ENCODE data around the gene UBAC1.
A peak's percentile ranks its signal among the peaks of the same experiment; 100 is the strongest.

The UBAC1 gene

DNA sequence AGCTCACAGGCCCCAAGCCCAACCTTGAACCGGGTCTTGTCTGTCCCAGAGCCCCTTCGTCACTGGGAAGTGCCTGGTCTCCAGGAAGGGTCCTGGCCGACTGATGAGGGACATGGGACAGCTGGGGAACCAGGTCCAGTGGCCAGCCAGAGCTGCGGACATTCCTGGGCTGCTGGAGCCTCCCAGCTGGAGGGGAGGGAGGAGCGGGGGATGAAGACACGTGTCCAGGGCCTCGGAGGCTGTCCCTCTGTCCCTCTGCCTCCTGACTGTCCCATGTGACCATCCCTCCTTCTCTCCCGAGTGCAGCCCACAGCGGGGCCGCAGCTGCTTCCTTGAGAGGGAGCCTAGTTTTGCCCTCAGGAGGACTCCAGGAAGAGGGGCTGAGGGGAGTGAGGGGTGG, 41.7 kb upstream of the UBAC1 start:
- peak overlapping the region; percentile 64 to 97 for H2BK12ac ChIP-seq (ENCODE audit: low read length in 2 of 2)
- no peak overlapping the region for H2AK5ac ChIP-seq (ENCODE audit: low read length, severe bottlenecking)
- H3K9me3 ChIP-seq (ENCODE audit: control insufficient read depth, low read length) = no peaks in the 10 kb centered on the region
- no peak overlapping the region for H3K4me3 ChIP-seq (ENCODE audit: insufficient read depth in 1 of 2, low read depth in 1 of 2, low read length in 2 of 2)
- peak overlapping the region; percentile 96 for H4K91ac ChIP-seq (ENCODE audit: low read length)
- no peaks in the 10 kb centered on the region for H3K27me3 ChIP-seq (ENCODE audit: control insufficient read depth in 1 of 2, insufficient read depth in 1 of 2, low read length in 2 of 2)
- no peak overlapping the region for H3K14ac ChIP-seq (ENCODE audit: low read length in 2 of 2)
- no peak overlapping the region for H2BK5ac ChIP-seq (ENCODE audit: low read depth, low read length, poor library complexity, severe bottlenecking)
- peak overlapping the region; percentile 37 for H2BK15ac ChIP-seq (ENCODE audit: low read depth, poor library complexity, severe bottlenecking)
- no peak overlapping the region for H3K9ac ChIP-seq (ENCODE audit: low read length)
- H4K8ac ChIP-seq (ENCODE audit: low read length) = peak overlapping the region; percentile 83
- no peak overlapping the region for H3K4me2 ChIP-seq (ENCODE audit: low read length, poor library complexity, severe bottlenecking)
- H3K23ac ChIP-seq (ENCODE audit: low read length in 2 of 2) = no peak overlapping the region
- H3K27ac ChIP-seq (ENCODE audit: low read length, poor library complexity, severe bottlenecking) = no peak overlapping the region
- H3K79me1 ChIP-seq (replicated peaks; ENCODE audit: low read length, poor library complexity, severe bottlenecking) = peaks cover 9% of the 10 kb centered on the region
- no peak overlapping the region for H2AFZ ChIP-seq (ENCODE audit: low read depth, low read length)
- H3K18ac ChIP-seq (ENCODE audit: low read depth in 1 of 2, low read length in 2 of 2) = peak overlapping the region; percentile 76 to 79
- peaks cover 0 to 32% of the 10 kb centered on the region in 2 experiments for H3K36me3 ChIP-seq (ENCODE audit: control insufficient read depth in 1 of 2, insufficient read depth in 2 of 2, low read depth in 1 of 2, low read length in 2 of 2)
- peak; percentile 66 for DNase-seq
- 46% methylated on average over 9 of the region's 10 CpGs for WGBS
- H3K4ac ChIP-seq (ENCODE audit: low read depth in 1 of 2, low read length in 2 of 2) = peak overlapping the region in 1 of 2 experiments; percentile 73
- H3K4me1 ChIP-seq (ENCODE audit: control insufficient read depth, insufficient read depth, low read depth, low read length) = peaks cover 30% of the 10 kb centered on the region
- peak overlapping the region; percentile 66 for H2BK120ac ChIP-seq (ENCODE audit: low read depth, low read length)

DNA sequence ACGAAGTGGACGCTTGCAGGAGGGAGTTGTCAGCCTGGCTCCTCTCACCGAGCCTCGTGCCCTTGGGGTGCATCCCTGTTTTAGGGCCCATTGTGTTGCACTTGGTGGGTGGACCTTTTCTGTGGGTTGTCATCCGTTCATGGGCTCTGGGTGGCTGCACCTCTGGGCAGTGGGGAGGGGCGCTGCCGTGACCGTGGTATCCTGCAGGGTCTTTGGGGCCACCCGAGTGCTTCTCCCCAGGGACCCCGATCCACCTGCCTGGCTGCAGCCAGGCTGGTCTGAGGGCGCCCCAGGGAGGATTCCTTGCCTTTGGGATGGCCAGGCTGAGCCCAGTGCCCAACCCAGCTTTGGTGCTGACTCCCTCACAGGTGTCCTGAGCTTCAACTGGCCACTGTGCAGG, 41.0 kb upstream of the UBAC1 start:
- H2BK15ac ChIP-seq (ENCODE audit: low read depth, poor library complexity, severe bottlenecking) = peak overlapping the region; percentile 23
- DNase-seq = no peak
- H2BK120ac ChIP-seq (ENCODE audit: low read depth, low read length) = no peak overlapping the region
- H3K18ac ChIP-seq (ENCODE audit: low read depth in 1 of 2, low read length in 2 of 2) = peak overlapping the region; percentile 18 to 79
- no peak overlapping the region for H2AFZ ChIP-seq (ENCODE audit: low read depth, low read length)
- H3K4me1 ChIP-seq (ENCODE audit: control insufficient read depth, insufficient read depth, low read depth, low read length) = peaks cover 25% of the 10 kb centered on the region
- H3K27me3 ChIP-seq (ENCODE audit: control insufficient read depth in 1 of 2, insufficient read depth in 1 of 2, low read length in 2 of 2) = no peaks in the 10 kb centered on the region
- no peak overlapping the region for H3K4me2 ChIP-seq (ENCODE audit: low read length, poor library complexity, severe bottlenecking)
- H3K36me3 ChIP-seq (ENCODE audit: control insufficient read depth in 1 of 2, insufficient read depth in 2 of 2, low read depth in 1 of 2, low read length in 2 of 2) = peaks cover 0 to 26% of the 10 kb centered on the region in 2 experiments
- H4K91ac ChIP-seq (ENCODE audit: low read length) = peak overlapping the region; percentile 96
- no peak overlapping the region for H3K4me3 ChIP-seq (ENCODE audit: insufficient read depth in 1 of 2, low read depth in 1 of 2, low read length in 2 of 2)
- H3K23ac ChIP-seq (ENCODE audit: low read length in 2 of 2) = no peak overlapping the region
- peak overlapping the region; percentile 11 to 64 for H2BK12ac ChIP-seq (ENCODE audit: low read length in 2 of 2)
- no peak overlapping the region for H3K9ac ChIP-seq (ENCODE audit: low read length)
- H4K8ac ChIP-seq (ENCODE audit: low read length) = peak overlapping the region; percentile 67
- 93% methylated on average over 11 of the region's 11 CpGs for WGBS
- H3K9me3 ChIP-seq (ENCODE audit: control insufficient read depth, low read length) = no peaks in the 10 kb centered on the region
- H3K27ac ChIP-seq (ENCODE audit: low read length, poor library complexity, severe bottlenecking) = no peak overlapping the region
- H2AK5ac ChIP-seq (ENCODE audit: low read length, severe bottlenecking) = no peak overlapping the region
- peak overlapping the region; percentile 32 to 73 for H3K4ac ChIP-seq (ENCODE audit: low read depth in 1 of 2, low read length in 2 of 2)
- H2BK5ac ChIP-seq (ENCODE audit: low read depth, low read length, poor library complexity, severe bottlenecking) = no peak overlapping the region
- H3K14ac ChIP-seq (ENCODE audit: low read length in 2 of 2) = peak overlapping the region in 1 of 2 experiments; percentile 41
- peaks cover 9% of the 10 kb centered on the region for H3K79me1 ChIP-seq (replicated peaks; ENCODE audit: low read length, poor library complexity, severe bottlenecking)

DNA sequence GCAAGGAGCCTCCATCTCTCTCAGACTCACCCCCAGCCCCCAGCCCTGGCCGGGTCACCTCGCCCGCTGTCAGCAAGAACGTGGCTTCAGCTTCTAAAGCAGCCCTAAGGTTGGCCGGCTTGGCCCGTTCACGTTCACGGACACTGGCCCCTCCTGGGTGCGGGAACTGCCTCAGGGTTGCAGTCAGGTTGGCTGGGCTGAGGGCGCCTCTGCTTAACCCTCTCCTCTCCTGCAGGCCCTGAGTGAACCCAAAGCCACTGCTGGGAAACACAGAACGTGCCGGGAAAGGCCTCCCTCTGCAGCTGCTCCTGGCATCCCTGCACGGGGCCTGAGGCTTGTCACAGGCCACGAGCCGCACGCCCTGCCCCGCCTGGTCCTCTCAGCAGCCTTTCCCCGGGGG, 40.1 kb upstream of the UBAC1 start:
- Histone ChIP-seq H2BK12ac (ENCODE audit: low read length in 2 of 2) (peak overlapping the region in 1 of 2 experiments; percentile 88), H2AK5ac (ENCODE audit: low read length, severe bottlenecking) (no peak overlapping the region), H3K14ac (ENCODE audit: low read length in 2 of 2) (peak overlapping the region in 1 of 2 experiments; percentile 85), H3K9ac (ENCODE audit: low read length) (no peak overlapping the region), H3K36me3 (ENCODE audit: control insufficient read depth in 1 of 2, insufficient read depth in 2 of 2, low read depth in 1 of 2, low read length in 2 of 2) (peaks cover 0 to 23% of the 10 kb centered on the region in 2 experiments), H3K4me1 (ENCODE audit: control insufficient read depth, insufficient read depth, low read depth, low read length) (peaks cover 24% of the 10 kb centered on the region), H2BK120ac (ENCODE audit: low read depth, low read length) (peak overlapping the region; percentile 4), H4K91ac (ENCODE audit: low read length) (no peak overlapping the region), H3K79me1 (replicated peaks; ENCODE audit: low read length, poor library complexity, severe bottlenecking) (peaks cover 7% of the 10 kb centered on the region), H2BK15ac (ENCODE audit: low read depth, poor library complexity, severe bottlenecking) (no peak overlapping the region), H3K4ac (ENCODE audit: low read depth in 1 of 2, low read length in 2 of 2) (peak overlapping the region in 1 of 2 experiments; percentile 40), H2BK5ac (ENCODE audit: low read depth, low read length, poor library complexity, severe bottlenecking) (no peak overlapping the region), H3K4me3 (ENCODE audit: insufficient read depth in 1 of 2, low read depth in 1 of 2, low read length in 2 of 2) (no peak overlapping the region), H3K18ac (ENCODE audit: low read depth in 1 of 2, low read length in 2 of 2) (peak overlapping the region in 1 of 2 experiments; percentile 68), H3K9me3 (ENCODE audit: control insufficient read depth, low read length) (no peaks in the 10 kb centered on the region), H3K27ac (ENCODE audit: low read length, poor library complexity, severe bottlenecking) (no peak overlapping the region), H2AFZ (ENCODE audit: low read depth, low read length) (no peak overlapping the region), H3K27me3 (ENCODE audit: control insufficient read depth in 1 of 2, insufficient read depth in 1 of 2, low read length in 2 of 2) (no peaks in the 10 kb centered on the region), H3K23ac (ENCODE audit: low read length in 2 of 2) (no peak overlapping the region), H3K4me2 (ENCODE audit: low read length, poor library complexity, severe bottlenecking) (no peak overlapping the region), H4K8ac (ENCODE audit: low read length) (no peak overlapping the region)
- DNase-seq = no peak
- WGBS = 31% methylated on average over 13 of the region's 18 CpGs

DNA sequence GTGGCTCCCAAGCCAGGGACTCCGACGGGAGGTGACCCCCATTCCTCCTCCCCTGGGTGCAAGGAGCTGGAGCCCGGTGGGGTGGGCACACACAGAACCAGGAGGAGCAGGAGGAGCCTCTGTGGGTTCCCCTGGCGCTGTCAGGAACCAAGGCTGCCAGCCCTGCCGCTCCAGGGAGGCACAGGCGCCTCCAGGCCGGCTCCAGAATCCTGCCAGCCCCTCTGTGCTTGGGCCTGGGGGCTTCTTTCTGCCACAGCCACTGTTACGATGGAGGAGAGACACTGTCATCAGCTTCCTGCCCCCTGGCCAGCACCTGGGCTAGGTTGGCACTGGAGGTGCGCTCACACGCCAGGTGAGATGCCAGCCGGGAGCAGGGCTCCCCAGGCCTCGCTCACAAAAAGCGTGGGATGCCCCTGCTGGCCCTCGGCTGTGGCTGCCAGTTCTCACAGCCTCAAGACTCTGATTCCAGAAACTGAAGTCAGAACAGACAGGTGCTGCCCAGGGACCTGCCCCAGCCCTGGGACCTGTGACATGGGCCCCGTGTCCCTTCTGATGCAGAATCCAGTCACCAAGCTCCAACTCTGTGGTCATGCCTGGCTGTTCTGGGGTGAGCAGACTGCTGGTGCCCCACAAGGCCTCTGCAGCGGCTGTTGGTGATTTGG, 37.4 kb upstream of the UBAC1 start:
- 93% methylated on average over 16 of the region's 16 CpGs for WGBS
- Histone ChIP-seq H3K27me3 (ENCODE audit: control insufficient read depth in 1 of 2, insufficient read depth in 1 of 2, low read length in 2 of 2) (no peaks in the 10 kb centered on the region), H3K36me3 (ENCODE audit: control insufficient read depth in 1 of 2, insufficient read depth in 2 of 2, low read depth in 1 of 2, low read length in 2 of 2) (peaks cover 0 to 4% of the 10 kb centered on the region in 2 experiments), H3K4me1 (ENCODE audit: control insufficient read depth, insufficient read depth, low read depth, low read length) (peaks cover 24% of the 10 kb centered on the region), H2BK120ac (ENCODE audit: low read depth, low read length) (no peak overlapping the region), H3K4me2 (ENCODE audit: low read length, poor library complexity, severe bottlenecking) (no peak overlapping the region), H2BK5ac (ENCODE audit: low read depth, low read length, poor library complexity, severe bottlenecking) (no peak overlapping the region), H2BK12ac (ENCODE audit: low read length in 2 of 2) (peak overlapping the region in 1 of 2 experiments; percentile 85), H4K91ac (ENCODE audit: low read length) (peak overlapping the region; percentile 57), H3K4ac (ENCODE audit: low read depth in 1 of 2, low read length in 2 of 2) (peak overlapping the region in 1 of 2 experiments; percentile 40), H2AFZ (ENCODE audit: low read depth, low read length) (no peak overlapping the region), H3K9ac (ENCODE audit: low read length) (no peak overlapping the region), H3K14ac (ENCODE audit: low read length in 2 of 2) (no peak overlapping the region), H3K18ac (ENCODE audit: low read depth in 1 of 2, low read length in 2 of 2) (peak overlapping the region in 1 of 2 experiments; percentile 46), H3K9me3 (ENCODE audit: control insufficient read depth, low read length) (no peaks in the 10 kb centered on the region), H4K8ac (ENCODE audit: low read length) (peak overlapping the region; percentile 27), H3K79me1 (replicated peaks; ENCODE audit: low read length, poor library complexity, severe bottlenecking) (no peaks in the 10 kb centered on the region), H3K27ac (ENCODE audit: low read length, poor library complexity, severe bottlenecking) (no peak overlapping the region), H2BK15ac (ENCODE audit: low read depth, poor library complexity, severe bottlenecking) (peak overlapping the region; percentile 20), H3K23ac (ENCODE audit: low read length in 2 of 2) (no peak overlapping the region), H2AK5ac (ENCODE audit: low read length, severe bottlenecking) (no peak overlapping the region), H3K4me3 (ENCODE audit: insufficient read depth in 1 of 2, low read depth in 1 of 2, low read length in 2 of 2) (no peak overlapping the region)
- no peak for DNase-seq
